KOPT-K1 (cell line): ENCODE results near the gene STYX.
"Not testable (repeated sequence)": the region's sequence is repeated elsewhere in the genome, so short reads cannot be mapped to it uniquely, and the experiment has no call there.

Experiments
- H3K27ac ChIP-seq: fragments of 200-600 bp; sonication (generic); 2 replicates; pipeline ENCODE4 v1.5.1; 2016; ENCODE audit warnings: antibody characterized with exemption, mild to moderate bottlenecking, low read depth, low read length; ENCODE audit not compliant: poor library complexity, severe bottlenecking
- H3K36me3 ChIP-seq: fragments of 200-600 bp; sonication (generic); 2 replicates; pipeline ENCODE4 v1.5.1; 2017; ENCODE audit warnings: antibody characterized with exemption, mild to moderate bottlenecking, low read length, moderate library complexity; ENCODE audit not compliant: insufficient read depth
- H3K9me3 ChIP-seq: fragments of 200-600 bp; sonication (generic); 2 replicates; pipeline ENCODE4 v1.5.1; 2017; ENCODE audit warnings: antibody characterized with exemption, low read length, mild to moderate bottlenecking; ENCODE audit not compliant: insufficient read depth, poor library complexity, severe bottlenecking

STYX gene

DNA sequence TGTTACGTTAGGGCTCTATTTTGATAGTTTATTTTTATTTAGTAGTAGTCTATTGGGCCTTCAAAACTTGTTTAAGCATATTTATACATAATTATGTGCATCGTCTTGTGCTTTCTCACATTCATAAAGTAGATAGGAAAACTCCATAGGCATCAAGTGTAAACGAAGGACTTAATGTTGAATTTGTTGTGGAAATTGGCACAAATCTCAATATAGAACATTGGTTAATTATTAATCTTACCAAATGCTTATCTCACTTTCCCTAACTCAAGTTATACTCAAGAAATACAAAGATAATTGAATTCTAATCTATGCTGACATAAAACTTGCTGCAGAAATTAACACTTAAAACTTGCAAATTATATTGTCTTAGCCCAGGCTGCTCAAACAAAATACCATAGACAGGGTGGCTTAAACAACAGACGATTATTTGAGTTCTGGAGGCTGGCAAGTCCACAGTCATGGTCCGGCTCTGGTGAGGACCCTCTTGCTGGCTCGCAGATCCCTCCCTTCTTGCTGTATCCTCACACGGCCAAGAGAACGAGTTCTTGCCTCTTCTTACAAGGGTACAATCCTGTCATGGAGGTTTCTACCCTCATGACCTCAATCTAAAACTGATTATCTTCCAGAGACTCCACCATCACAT lies 18.8 kb downstream of the STYX start:
- Histone ChIP-seq H3K9me3 (no peaks in the 10 kb centered on the region), H3K36me3 (peaks cover 62% of the 10 kb centered on the region), H3K27ac (no peak overlapping the region)

GRCh38 chr14:52755607-52756316 lies 25.8 kb downstream of the STYX start:
- H3K27ac ChIP-seq, result no peak overlapping the region
- H3K36me3 ChIP-seq, result peaks cover 42% of the 10 kb centered on the region
- H3K9me3 ChIP-seq, result no peaks in the 10 kb centered on the region

DNA sequence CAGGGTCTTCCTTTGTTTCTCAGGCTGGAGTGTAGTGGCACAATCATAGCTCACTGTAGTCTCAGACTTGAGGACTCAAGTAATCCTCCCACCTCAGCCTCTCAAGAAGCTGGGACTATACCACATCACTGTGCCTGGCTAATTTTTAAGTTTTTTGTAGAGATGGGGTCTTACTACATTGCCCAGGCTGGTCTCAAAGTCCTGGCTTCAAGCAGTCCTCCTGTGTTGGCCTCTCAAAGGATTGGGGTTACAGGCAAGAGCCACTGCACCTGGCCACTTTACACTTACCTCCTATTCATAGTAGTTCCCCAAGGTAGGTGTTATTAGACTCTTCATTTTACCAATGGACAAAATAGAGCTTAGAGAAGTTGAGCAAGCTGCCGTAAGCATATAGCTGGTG lies 29.2 kb downstream of the STYX start:
- H3K9me3 ChIP-seq, result no peaks in the 10 kb centered on the region
- peaks cover 41% of the 10 kb centered on the region for H3K36me3 ChIP-seq
- H3K27ac ChIP-seq, result no peak overlapping the region

- H3K27ac ChIP-seq, H3K9me3 ChIP-seq: not testable (repeated sequence)
- H3K36me3 ChIP-seq, result peaks cover 57% of the 10 kb centered on the region
Measured at GRCh38 chr14:52762923-52763322, 33.0 kb downstream of the STYX start.

GRCh38 chr14:52767058-52767833 lies 37.3 kb downstream of the STYX start:
- no peak overlapping the region for H3K27ac ChIP-seq
- H3K36me3 ChIP-seq, result peaks cover 73% of the 10 kb centered on the region
- H3K9me3 ChIP-seq, result no peaks in the 10 kb centered on the region

DNA sequence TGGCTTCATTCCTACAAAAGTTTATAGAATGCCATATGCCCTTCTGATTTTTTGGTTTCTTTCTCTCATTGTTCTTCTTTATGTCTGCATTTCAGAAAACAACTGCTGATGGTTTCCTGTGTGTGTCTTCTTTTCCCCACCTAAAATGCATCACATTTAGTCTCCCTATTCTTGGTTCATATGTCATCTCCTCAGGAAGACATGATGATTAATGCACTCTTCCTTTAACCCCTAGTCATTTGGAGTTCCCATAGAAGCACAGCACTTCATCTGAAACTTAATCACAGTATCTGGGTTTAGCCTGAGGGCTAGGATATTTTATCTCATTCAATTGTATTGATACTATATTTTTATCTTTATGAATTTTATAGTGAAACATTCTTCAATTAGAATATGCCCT lies 39.9 kb downstream of the STYX start:
- Histone ChIP-seq H3K9me3 (no peaks in the 10 kb centered on the region), H3K27ac (no peak overlapping the region), H3K36me3 (peaks cover 89% of the 10 kb centered on the region)

DNA sequence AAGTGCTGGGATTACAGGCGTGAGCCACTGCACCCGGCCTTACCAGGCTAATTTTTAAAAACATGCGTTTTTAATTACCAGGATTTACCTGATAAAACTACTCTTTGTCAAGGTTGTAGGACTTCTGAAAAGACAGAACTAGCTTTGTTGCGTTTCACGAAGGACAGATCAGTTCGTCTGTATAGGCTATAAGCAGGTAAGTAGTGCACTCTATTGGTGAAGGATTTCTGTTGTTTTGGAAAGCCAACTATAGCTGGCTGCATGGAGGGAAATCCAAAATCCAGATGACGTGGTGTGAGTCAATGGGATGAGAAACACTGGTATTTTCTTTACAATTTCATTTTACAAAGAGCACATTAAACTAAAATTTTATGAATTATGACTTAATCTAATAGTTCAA lies 46.9 kb downstream of the STYX start:
- Histone ChIP-seq H3K36me3 (peaks cover 93% of the 10 kb centered on the region), H3K9me3 (no peaks in the 10 kb centered on the region), H3K27ac (no peak overlapping the region)

DNA sequence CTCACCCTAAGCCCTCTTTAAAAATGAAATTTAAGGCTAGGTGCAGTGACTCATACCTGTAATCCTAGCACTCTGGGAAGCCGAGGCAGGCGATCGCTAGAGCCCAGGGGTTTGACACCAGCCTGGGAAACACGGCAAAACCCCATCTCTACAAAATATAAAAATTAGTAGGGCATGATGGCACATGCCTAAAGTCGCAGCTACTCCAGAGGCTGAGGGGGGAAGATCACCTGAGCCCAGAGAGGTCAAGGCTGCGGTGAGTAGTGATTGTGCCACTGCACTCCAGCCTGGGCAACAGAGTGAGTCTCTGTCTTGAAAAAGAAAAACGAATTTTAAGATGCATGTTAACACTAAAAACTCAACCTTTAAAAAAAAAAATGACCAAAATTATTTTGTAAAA lies 48.7 kb downstream of the STYX start:
- Histone ChIP-seq H3K27ac (no peak overlapping the region), H3K9me3 (no peaks in the 10 kb centered on the region), H3K36me3 (peaks cover 94% of the 10 kb centered on the region)

GRCh38 chr14:52780893-52781292 lies 50.9 kb downstream of the STYX start:
- Histone ChIP-seq H3K27ac (no peak overlapping the region), H3K36me3 (peaks cover 76% of the 10 kb centered on the region), H3K9me3 (no peaks in the 10 kb centered on the region)

- Histone ChIP-seq H3K9me3 (no peaks in the 10 kb centered on the region), H3K36me3 (peaks cover 68% of the 10 kb centered on the region), H3K27ac (no peak overlapping the region)
Measured at GRCh38 chr14:52781629-52782028, 51.7 kb downstream of the STYX start.

- Histone ChIP-seq H3K9me3 (no peaks in the 10 kb centered on the region), H3K27ac (no peak overlapping the region), H3K36me3 (peaks cover 57% of the 10 kb centered on the region)
Measured at GRCh38 chr14:52783206-52783605, 53.2 kb downstream of the STYX start.

GRCh38 chr14:52786887-52787286 lies 56.9 kb downstream of the STYX start:
- H3K9me3 ChIP-seq, result no peaks in the 10 kb centered on the region
- H3K36me3 ChIP-seq, result peaks cover 24% of the 10 kb centered on the region
- no peak overlapping the region for H3K27ac ChIP-seq

GRCh38 chr14:52789118-52789517 lies 59.2 kb downstream of the STYX start:
- Histone ChIP-seq H3K27ac (no peak overlapping the region), H3K9me3 (no peaks in the 10 kb centered on the region), H3K36me3 (peaks cover 5% of the 10 kb centered on the region; the same call in 1 of the 2 replicates)

DNA sequence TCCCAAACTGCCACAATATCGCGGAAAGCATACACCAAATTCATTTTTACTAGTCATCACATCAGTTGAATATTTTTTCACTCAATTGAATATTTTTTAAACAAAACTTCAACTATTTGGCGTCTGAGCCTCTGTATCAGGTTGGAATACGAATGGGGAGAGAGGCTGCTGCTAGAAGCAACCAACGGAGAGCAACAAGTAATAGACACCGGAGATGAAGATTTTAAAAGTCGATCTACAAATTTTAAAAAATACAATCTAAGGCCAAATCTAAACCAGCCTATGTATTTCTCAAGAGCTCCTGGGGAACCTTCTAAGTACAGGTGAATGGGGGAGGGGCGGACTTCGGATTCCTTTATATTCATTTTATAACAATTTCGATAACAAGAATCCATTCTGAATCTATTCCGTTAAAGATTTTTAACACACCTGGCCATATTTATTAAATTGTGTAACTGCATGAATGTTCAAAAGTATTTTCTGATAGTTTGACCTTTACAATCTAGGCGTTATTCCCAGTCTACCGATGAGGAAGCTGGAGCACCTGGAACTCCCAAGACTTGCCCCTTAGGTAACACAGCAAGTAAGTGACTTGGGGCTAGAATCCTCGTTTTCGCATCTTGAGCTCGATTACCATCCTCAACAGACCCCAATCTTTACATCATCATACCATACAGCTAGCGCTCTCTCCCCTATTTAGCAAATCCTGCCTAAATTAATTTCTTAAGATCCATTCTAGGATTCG lies 60.2 kb downstream of the STYX start:
- Histone ChIP-seq H3K9me3 (no peaks in the 10 kb centered on the region), H3K36me3 (peaks cover 5% of the 10 kb centered on the region; the same call in 1 of the 2 replicates), H3K27ac (peak overlapping the region; percentile 70)

DNA sequence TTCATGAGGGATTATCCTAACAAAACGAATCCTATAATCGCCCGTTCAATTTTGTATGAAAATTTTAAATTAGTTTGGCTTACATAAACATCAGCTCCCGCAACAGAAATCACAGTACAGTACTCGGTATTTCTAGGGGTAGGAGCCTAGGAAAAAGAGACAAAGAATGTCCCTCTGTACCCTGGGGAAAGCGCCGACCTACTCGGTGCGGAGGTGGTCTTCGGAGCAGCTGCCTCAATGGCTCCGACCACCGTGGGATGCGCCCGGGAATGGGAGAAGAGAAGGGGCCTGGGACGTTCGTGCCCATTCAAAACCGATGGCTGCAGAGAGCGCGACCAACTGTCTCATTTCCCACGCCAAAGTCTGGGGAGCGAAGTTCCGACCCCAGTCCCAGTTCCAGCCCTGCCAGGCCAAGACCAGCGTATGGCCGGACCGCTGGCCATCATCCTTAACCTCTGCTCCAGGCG lies 60.8 kb downstream of the STYX start:
- Histone ChIP-seq H3K27ac (peak overlapping the region; percentile 70), H3K36me3 (peaks cover 5% of the 10 kb centered on the region; the same call in 1 of the 2 replicates), H3K9me3 (no peaks in the 10 kb centered on the region)
